GM06990 (cell line): ENCODE results near the gene LGALS3BP.

Experiments
- DNase-seq: peaks from one replicate; pipeline ENCODE4 v3.0.0-alpha.2; 2011; ENCODE audit not compliant: insufficient read length; ENCODE audit errors: extremely low read depth
- H3K27me3 ChIP-seq: replicated peaks from 2 replicates; pipeline ENCODE4 v1.6.0; 2011; ENCODE audit warnings: low read length; ENCODE audit not compliant: control insufficient read depth, insufficient read depth
- H3K36me3 ChIP-seq: 2 replicates; pipeline ENCODE4 v1.5.1; 2011; ENCODE audit warnings: low read length; ENCODE audit not compliant: control insufficient read depth, insufficient read depth
- H3K4me3 ChIP-seq: replicated peaks from 2 replicates; pipeline ENCODE4 v1.5.1; 2011; ENCODE audit warnings: low read depth, mild to moderate bottlenecking, control low read depth, low read length
- CTCF ChIP-seq: IDR thresholded peaks from 2 replicates; pipeline ENCODE4 v1.5.1; 2011; ENCODE audit warnings: low read length, control low read depth, mild to moderate bottlenecking, inconsistent platforms; ENCODE audit not compliant: insufficient read depth, poor library complexity, severe bottlenecking

Gene LGALS3BP

DNA sequence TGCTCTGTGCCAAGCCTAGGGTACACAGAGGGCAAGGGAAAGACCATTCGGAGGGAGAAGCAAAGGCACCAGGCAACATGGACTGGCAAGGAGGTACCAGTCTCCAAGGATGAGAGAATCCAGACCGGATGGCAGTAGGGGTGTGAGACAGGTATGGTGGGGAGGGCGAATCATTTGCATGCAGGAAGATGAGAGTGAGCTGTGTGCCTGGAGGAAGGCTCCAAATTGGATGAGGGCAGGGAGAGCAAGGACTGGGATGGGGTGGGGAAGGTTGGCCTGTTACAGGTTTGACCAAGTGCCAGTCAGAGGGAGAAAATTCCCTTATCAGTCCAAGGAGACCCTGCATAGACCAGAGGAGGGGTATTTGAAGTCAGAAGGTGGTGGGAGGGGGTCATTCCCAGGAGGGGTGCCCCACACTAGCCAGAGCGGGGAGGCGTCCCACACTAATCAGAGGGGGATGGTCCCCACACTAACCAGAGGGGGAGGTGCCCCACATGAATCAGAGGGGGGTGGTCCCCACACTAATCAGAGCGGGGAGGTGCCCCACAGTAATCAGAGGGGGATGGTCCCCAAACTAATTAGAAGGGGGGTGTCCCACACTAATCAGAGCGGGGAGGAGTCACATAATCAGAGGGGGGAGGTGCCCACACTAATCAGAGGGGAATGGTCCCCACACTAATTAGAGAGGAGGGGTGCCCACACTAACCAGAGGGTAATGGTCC is 29.1 kb upstream of the LGALS3BP start:
- Histone ChIP-seq H3K36me3 (peaks cover 5% of the 10 kb centered on the region), H3K27me3 (no peaks in the 10 kb centered on the region), H3K4me3 (peak overlapping the region; percentile 96)
- no peak for DNase-seq
- TF ChIP-seq CTCF: no peak

- no peak for DNase-seq
- Histone ChIP-seq H3K27me3 (no peaks in the 10 kb centered on the region), H3K36me3 (peaks cover 5% of the 10 kb centered on the region), H3K4me3 (peak overlapping the region; percentile 96)
- TF ChIP-seq CTCF: no peak
Measured at GRCh38 chr17:79007504-79008381, 28.0 kb upstream of the LGALS3BP start.

DNA sequence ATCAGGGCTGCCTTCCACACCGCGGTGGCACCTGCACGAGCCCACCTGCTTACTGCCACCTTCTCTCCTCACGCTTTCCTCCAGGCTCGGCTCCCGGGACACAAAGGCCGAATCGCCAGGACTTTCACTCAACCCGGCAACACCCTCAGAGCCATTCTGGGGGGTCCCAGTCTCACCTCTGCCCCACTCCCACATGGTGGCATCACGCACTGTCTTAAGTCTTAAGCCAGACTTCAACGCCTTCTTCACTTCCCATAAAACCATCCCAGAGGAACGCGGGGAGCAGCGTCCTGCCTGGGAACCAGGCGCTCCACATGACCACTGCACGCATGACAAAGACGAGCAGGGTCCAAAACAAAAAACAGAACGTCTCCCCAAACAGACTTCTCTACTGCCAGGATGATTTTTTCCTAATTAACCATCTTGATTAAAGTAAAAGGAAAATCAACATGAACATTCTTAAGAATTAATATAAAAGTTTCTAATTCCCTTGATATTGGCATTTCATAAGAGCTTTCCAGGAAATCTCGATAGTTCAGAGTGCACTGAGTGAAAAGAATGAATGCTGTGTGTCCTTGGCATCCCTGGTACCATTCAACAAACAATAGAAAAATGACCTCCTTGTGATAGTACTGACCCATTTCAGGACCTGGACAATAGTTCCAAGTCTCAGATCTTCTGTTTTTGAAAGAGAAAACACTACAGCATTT is 27.2 kb upstream of the LGALS3BP start:
- no peak for DNase-seq
- no peaks in the 10 kb centered on the region for H3K27me3 ChIP-seq
- no peak for TF ChIP-seq CTCF
- H3K36me3 ChIP-seq: peaks cover 8% of the 10 kb centered on the region
- no peak overlapping the region for H3K4me3 ChIP-seq

DNA sequence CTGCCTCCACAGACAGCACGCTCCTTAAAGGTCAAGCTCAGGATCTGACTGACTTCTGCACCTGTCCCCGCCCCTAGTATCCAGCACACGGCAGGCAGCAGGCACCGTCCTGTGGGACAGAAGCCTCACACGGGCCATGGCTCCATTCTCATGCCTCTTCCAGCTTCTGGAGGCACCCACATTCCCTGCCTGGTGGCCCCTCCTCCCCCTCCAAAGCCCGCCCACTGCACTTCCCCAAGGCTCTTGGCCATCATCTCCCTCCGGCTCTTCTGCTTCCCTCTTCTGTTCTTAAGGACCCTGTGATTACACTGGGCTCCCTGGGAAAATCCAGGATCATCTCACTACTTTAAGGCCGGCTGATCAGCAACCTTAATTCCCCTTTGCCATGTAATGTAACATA is 26.3 kb upstream of the LGALS3BP start:
- TF ChIP-seq CTCF: no peak
- H3K36me3 ChIP-seq: peaks cover 8% of the 10 kb centered on the region
- H3K27me3 ChIP-seq: no peaks in the 10 kb centered on the region
- no peak for DNase-seq
- H3K4me3 ChIP-seq: no peak overlapping the region

DNA sequence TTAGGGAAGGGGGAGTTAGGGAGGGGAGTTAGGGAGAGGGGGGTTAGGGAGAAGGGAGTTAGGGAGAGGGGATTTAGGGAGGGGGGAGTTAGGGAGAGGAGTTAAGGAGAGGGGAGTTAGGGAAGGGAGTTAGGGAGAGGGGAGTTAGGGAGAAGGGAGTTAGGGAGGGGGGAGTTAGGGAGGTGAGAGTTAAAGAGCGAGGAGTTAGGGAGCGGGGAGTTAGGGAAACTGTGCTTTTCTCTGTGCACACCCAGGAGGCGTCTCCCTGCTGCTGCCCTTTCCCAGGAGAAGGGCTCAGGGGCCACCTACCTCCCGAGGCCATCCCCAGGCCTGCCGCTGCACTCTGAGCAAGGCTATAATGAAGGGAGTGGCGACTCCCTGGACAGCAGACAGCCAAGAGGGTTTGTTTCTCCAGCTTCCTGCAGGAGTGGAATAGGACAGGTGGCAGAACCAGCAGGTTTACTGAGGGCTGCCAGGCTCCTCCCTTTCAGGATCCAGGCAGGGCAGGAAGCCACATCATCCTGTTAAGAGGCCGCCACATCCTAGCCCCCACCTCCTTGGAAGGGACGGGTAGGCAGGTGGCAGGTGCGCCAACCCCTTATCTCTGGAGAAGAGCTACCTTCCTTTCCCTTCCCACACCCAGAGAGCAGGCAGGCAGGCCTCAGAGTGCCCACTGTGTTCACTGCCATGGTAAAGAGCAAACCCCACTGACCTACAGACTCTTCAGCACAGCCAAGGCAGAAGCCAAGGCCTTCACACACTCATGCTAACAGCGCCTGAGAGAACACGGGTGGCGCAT is 25.5 kb upstream of the LGALS3BP start:
- DNase-seq: no peak
- Histone ChIP-seq H3K36me3 (peaks cover 10% of the 10 kb centered on the region), H3K4me3 (no peak overlapping the region), H3K27me3 (no peaks in the 10 kb centered on the region)
- TF ChIP-seq CTCF: no peak
